AG09309 (cell line): ENCODE data around the gene RLF.

Experiments
- DNase-seq: peaks from one replicate; pipeline ENCODE4 v3.0.0-alpha.2; 2010; ENCODE audit warnings: low read depth
- H3K4me3 ChIP-seq: 2 replicates; pipeline ENCODE4 v1.5.1; 2011; ENCODE audit warnings: mild to moderate bottlenecking, low read depth, low read length, moderate library complexity; ENCODE audit not compliant: control insufficient read depth
- CTCF ChIP-seq: IDR thresholded peaks from 2 replicates; pipeline ENCODE4 v1.5.1; 2011; ENCODE audit warnings: mild to moderate bottlenecking, low read depth, low read length, inconsistent platforms; ENCODE audit not compliant: insufficient read depth, control insufficient read depth; ENCODE audit errors: missing control alignments

Gene RLF

GRCh38 chr1:40247655-40248054 is 86.5 kb downstream of the RLF start, which contains the start of gene TMCO2:
Gene TMCO2 (plus strand): TSS chr1:40247937. CDS start chr1:40247994, 57 bp downstream.
- DNase-seq, result no peak
- no peak within 1 kb of the TSS for H3K4me3 ChIP-seq
- TF ChIP-seq CTCF, result no peak

GRCh38 chr1:40248412-40248811 is 87.2 kb downstream of the RLF start:
- no peak overlapping the region for H3K4me3 ChIP-seq
- no peak for DNase-seq
- no peak for TF ChIP-seq CTCF

- H3K4me3 ChIP-seq, result no peak overlapping the region
- TF ChIP-seq CTCF, result no peak
- DNase-seq, result no peak
Measured at GRCh38 chr1:40251456-40251855, 90.3 kb downstream of the RLF start.

GRCh38 chr1:40252601-40253000 is 91.4 kb downstream of the RLF start:
- TF ChIP-seq CTCF, result no peak
- DNase-seq, result no peak
- H3K4me3 ChIP-seq, result no peak overlapping the region

GRCh38 chr1:40255231-40255630 is 94.0 kb downstream of the RLF start:
- no peak for DNase-seq
- no peak overlapping the region for H3K4me3 ChIP-seq
- no peak for TF ChIP-seq CTCF

GRCh38 chr1:40256401-40257084 is 95.4 kb downstream of the RLF start:
- peak overlapping the region; percentile 97 for H3K4me3 ChIP-seq
- no peak for DNase-seq
- TF ChIP-seq CTCF, result no peak

- TF ChIP-seq CTCF, result no peak
Measured at GRCh38 chr1:40257313-40257687, 96.1 kb downstream of the RLF start.

More at GRCh38 chr1:40257313-40257687, 96.1 kb downstream of the RLF start:
- H3K4me3 ChIP-seq, result peak overlapping the region; percentile 97
- DNase-seq, result no peak
